GM03348 (cell line): ENCODE data around the gene AIPL1.

ENCODE experiments used
- DNase-seq: peaks from one replicate; pipeline ENCODE4 v3.0.0; 2012; ENCODE audit warnings: low spot score

Gene AIPL1

DNA sequence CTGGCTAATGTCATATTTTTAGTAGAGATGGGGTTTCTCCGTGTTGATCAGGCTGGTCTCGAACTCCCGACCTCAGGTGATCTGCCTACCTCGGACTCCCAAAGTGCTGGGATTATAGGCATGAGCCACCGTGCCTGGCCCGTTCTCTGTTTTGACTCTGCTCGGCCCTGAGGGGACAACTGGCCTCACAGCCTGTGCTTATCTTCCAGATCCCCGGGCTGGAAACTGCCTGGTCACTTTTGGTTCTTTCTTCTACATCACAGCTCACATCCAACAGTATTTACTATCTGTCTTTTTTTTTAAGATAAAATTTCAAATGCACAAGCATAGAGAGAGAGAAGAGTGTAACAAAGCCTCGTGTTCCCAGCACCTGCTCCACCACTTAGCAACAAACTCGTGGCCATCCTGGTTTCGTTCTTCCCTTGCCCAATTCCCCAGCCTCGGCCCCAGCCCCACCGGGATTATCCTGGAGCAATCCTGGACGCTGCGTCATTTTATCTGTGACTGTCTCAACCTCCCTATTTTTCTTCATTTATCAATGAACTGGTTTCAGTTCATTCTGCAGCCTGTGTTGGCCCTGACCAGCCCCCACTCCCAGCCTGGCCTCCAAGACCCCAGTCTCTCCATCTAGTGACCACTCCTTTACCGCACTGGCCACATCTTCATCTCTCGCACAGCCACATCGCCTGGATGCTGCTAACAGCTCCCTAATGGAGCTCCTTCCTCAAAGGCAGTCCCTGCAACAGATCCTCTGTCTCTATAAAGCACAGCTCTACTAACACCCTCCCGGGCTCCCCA lies 30.5 kb upstream of the AIPL1 start:
- no peak for DNase-seq

DNA sequence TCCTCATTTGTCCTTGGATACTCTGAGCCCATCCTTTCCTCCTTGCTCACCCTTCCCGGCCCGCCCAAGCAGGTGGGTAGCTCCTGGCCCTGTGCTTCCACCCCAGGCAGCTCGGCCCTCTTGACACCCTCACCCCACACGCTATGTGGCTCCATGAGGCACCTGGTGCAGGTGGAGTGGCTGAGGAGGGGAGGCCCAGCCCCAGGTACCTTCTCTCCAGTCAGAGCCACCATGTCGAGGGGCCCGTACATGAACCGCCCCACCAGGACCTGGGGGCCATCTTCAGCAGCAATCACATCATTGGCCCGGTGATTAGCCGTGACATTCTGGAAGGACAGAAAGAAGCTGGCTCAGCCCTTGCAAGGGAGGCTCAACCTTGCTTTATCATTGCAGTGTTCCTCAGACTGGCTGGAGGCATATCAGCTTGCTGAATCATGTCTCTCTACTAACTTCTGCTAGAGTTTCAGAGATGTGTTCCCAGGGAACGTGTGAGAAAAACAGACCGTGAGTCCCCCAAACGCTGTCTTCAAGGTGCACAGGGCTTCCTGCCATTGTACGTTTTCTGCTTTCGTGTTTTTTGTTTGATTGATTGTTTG lies 29.6 kb upstream of the AIPL1 start:
- DNase-seq = no peak

DNA sequence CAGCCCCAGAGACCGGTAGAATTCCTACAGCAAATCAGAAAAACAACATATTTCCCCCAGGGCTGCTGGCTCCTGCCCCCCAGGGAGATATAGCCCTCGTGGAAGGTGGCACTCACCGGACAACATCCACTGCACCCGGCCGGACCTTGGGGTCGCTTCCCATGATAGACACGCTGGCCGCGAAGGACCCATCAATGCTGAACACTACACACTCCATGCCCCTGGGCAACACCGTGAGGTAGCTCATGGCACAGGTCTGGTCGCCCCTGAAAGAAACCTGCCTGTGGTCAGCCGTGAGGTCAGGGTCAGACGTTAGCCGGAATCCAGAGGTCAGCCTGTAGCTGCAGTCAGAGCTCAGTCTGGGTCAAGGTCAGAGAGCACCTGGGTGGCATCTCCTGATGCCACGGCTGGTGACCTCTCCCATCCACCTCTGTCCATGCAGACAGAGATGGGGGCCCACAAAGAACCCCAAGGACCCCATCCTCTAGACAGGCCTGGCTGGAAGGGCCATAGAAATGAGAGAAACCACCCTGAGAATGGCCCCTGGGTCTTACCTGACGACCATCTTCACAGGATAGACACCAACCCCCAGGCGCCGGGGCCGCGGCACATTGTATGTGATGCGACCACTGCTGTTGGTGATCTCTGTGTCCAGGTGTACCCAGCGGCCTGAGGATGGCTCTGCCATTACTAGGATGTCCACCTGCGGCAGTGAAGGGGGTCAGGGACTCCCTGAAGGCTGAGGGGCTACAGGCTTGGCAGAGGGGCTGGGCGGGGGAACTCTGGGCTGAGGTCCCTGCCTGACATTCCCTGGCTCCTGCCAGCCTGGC lies 28.9 kb upstream of the AIPL1 start:
- DNase-seq = no peak

DNA sequence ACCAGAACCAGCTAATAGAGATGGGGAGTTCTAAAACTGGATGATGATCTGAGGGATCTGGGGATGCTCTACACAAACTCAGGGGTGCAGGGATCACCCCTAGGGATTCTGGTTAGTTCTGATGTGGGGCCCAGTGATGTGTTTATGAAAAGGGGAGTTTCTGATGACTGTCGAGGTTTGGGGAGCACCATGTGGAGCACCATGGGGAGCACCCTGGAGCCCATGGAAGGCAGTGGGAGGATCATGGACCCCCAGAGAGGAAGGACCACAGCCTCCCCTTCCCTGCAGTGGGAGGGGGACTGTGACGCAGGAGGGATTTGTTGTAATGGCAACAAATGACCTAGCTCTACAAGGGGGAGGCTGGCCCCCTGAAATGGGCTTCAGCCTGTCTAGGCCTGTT lies 27.8 kb upstream of the AIPL1 start:
- no peak for DNase-seq

DNA sequence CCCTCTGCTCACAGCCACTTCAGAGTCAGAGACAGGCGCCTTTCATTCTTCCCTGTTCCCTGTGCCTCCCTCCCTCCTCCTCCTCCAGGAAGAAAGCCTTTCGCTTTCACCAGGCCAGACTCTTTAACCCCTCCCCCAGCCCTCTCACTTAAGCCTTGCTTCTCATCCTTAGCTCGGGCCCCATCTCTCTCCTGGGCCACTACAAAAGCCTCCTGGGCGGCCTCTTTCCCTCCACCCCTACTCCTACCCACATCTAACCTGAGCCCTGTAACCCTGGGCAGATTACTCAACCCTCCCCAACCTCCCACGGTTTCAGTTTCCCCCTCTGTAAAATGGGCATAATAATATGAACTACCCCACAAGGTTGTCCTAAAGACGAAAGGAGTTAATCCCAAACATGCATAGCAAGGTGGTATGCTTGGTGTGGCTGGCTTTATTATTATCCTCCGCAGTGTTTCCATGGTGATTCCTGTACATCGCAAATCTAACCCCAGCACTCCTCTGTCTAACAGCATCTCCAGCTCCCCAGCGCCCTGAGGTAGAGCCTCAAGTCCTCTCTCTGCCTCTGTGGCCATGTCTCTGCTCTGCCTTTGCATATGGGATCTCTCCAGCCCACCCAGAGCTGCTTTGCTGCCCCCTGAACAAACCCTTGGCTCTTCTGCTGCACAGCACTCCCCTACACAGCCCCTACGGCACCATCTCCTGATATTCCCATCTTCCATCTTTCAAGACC lies 27.0 kb upstream of the AIPL1 start:
- DNase-seq = no peak

DNA sequence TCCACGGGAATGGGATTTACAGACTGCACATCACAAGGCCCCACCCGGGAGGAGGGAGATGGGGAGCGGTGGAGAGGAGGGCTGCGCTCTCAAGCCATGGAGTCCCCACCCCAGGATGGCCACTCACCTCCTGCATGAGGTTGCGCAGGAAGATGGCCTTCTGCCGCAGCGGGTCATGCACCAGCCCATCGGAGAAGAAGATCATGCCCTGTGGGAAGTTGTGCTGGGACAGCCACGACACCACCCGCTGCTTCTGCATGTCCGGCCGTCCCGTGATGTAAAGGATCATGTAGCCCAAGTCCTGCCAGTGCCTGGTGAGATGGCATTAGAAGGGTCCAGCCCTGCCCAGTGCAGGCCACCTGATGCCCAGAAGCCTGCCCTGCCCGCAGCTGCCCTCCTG lies 26.3 kb upstream of the AIPL1 start:
- DNase-seq = no peak

DNA sequence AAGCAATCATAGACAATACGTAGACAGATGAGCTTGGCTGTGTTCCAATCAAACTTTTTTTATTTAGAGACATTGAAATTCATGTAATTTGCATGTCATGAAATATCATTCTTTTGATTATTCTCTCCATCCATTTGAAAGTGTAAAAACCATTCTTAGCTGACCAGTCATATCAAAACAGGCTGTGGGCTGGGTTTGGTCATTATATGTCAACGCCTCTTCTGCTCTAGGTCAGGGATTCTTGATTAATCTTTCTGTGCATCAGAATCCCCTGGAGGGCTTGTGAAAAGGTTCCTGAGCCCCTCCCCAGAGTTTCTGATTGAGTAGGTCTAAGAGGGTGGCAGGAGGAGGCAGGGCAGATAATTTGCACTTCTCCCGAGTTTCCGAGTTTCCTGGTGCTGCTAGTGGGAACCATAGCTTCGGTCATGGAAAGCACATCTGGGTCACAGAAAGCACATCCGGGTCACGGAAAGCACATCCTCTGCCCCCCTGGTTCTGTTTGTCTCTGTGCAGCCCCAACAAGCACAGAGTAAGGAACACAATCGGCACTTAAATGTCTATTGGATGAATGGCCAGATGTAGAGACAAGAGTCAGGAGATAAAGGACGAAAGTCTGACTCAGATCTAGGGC lies 25.7 kb upstream of the AIPL1 start:
- DNase-seq = no peak

DNA sequence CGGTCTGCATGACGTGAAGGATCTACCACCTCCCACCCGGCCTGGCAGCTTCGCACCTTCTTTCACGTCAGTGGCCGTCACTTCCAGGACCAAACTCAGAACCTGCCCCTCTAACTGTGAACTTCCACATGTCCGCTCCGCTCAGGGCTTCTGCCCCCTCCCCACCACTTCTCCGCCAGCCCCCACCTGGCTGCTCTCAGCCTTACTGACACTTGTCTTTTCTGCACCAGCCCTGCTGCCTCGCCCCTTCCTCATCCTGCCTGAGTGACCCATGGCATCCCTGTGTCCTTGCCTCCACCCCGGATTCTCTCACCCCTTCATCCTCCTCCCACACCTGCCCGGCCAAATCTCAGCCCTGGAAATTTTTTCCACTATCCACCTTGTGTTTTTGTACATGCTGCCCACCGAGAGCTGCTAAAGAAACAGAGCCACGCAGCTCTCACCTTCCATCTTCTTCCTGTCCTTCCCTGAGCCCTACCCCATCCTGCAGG lies 23.6 kb upstream of the AIPL1 start:
- no peak for DNase-seq

DNA sequence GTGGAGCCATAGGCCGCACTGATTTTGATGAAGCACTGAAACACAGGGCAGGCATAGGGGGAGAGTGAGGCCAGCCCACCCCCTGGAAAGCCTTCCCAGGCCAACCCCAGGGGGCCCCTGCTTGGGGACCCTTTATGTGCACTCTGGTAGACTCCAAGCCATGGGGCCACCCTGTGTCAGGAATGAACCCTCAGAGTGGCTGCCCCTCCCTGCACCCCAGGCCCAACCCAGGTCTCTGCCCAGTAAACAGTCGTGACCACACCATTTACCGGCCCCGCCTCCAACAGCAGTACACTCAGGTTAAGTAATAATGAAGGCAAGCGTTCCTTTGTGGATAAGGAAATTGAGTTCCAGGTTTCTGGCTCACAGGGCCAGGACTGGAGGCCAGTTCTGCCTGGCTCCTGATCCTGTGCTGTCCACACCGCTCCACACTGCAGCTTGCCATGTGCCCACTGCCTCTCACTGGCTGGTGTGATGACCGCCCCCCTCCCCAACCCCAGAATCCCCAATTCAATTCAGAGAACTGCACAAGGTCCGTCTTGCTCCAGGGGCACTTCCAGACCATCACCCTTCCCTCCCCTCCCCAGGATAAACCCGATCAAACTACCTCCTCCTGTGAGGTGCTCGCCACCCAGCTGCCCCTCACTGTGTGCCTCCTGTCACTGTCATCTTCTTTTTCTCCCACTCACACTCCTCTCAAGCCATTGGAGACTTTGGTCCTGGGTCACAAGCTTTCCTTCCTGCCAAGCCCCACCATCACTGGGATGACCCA lies 23.0 kb upstream of the AIPL1 start:
- no peak for DNase-seq

DNA sequence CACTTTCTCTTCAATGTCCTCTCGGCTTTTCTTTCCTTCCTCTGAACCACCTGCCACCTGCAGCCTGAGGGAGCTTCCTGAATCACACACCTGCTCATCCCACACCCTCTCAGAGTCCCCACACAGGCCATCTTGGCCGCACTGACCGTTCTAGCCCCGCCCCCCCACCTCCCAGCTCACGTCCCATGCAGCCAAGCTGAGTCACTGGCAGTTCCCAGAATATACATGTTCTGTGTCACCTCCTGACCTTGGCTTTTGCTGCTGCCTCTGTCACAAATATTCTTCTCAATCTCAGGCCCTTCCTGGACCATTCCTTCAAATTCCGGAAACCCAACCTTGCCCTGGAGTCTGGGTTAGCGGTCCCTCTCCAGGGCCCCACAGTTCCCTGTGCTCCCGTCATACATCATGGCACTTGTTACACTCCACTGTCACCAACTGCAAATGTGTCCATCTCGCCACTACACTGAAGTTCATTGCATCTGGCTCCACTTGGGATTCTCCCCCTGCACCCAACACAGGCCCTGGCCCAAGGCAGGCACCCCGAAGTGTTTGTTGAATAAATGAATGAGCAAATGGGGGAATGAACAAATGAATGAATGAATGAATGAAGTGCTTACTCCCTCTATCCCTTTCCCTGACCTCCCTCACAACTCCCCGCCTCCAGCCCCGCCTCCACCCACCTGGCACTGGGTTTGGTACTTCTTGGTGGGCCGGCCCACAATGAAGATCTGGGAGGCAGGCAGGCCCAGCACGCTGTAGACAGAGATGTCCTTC lies 22.2 kb upstream of the AIPL1 start:
- DNase-seq = peak; percentile 79

DNA sequence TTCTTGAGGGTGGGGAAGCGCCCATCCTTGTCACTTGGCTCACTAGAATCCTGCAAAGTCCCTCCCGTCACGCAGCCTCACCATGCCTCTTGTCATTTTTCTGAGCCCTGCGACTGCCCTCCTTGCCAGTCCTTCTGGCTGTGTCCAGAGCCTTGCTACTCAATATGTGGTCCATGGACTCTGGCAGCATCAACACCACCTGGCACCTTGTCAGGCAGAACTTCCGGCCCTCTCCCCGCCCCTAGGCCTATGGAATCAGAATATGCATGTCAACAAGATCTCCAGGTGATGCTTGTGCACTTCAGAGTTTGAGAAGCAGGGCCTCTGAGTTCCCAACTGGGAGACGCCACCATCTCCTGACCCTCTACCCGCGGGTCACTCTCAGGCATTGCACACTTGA lies 21.4 kb upstream of the AIPL1 start:
- DNase-seq = no peak

DNA sequence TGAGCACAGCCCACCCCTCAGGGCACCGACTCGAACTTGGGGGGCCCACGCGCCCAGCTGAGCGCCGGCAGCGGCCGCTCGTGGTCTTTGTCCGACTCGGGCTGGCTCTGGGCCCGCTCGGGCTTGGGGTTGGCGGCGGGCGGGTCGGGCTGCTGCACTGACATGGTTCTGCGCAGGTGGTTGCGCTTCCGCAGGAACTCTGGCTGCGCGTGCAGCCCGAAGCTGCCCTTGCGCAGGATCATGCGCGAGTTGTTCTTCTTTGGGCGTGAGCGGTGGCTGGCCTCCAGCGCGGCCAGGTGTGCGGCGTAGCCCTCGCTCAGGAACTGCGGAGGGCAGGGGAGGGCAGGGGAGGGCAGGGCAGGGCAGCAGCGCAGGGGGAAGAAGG lies 20.4 kb upstream of the AIPL1 start:
- DNase-seq = no peak

DNA sequence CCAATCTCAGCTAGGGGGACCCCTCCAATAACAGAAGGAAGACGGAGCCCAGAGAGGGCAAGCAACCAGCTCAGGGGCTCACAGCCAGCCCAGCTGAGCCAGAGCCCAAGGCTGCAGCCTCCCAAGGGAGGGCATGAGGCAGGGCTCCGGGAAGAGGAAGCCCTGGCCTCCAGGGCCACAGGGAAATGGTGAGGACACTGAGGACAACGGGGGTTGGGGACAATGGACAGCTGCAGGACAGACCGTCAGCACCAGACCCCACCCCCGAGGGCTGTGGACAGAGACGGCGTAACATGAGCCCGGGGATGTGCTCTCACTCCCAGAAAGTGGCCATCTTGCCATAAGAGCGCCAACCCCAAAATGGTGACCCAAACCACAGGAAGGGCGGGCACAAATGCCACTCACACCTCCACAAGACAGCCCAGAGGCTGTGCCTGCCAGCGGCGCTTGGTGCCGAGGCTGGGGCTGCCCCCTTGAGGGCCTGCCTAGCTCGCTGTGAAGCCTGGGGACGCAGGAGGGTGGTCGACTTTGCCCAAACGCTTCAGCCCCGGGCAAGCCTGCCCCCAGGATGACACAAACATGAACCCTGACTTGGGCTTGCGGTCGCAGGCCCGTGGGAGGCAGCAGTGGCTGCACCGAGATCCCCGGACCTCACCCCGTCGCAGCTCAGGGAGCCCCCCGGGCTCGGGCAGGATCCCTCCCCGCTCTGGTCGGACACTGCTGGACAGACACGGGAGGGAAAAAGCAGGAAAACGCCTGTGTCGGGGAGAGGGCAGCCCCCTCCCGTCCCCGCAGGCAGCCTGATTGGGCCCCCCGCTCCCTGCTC lies 19.8 kb upstream of the AIPL1 start:
- no peak for DNase-seq

DNA sequence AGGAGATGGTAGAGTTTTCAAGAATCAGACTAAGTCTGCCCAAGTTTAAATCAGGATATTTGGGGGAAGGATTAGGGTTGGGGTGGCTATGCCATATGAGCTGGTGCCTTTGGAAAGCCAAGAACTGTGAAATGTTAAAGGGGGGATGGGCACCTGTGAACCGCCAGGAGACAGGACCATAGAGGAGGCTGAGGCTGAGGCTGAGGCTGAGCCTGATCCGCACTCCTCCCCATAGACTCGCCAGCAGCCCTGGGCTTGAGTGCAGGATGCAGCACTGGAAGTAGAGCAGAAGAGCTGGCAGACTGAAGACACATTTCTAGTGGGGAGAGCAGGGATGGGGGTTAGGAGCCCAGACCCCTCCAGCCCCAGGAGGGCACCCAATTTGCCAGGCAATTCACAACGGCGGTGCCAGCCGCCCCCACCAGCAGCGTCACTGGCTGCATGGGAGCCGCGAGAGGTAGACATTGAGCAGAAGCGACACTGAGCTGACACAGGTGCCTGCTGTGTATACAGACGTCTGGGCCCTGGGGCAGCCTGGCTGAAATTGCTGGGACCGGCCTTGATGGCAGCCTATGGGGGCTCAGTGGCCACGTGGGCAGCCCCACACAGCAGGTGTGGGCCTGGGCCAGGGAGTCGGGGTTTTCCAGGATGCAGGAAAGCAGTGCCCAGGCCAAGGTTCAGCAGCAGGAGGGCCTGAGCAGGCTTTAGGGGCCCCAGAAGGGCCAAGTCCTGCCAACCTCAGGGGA lies 18.5 kb upstream of the AIPL1 start:
- no peak for DNase-seq

DNA sequence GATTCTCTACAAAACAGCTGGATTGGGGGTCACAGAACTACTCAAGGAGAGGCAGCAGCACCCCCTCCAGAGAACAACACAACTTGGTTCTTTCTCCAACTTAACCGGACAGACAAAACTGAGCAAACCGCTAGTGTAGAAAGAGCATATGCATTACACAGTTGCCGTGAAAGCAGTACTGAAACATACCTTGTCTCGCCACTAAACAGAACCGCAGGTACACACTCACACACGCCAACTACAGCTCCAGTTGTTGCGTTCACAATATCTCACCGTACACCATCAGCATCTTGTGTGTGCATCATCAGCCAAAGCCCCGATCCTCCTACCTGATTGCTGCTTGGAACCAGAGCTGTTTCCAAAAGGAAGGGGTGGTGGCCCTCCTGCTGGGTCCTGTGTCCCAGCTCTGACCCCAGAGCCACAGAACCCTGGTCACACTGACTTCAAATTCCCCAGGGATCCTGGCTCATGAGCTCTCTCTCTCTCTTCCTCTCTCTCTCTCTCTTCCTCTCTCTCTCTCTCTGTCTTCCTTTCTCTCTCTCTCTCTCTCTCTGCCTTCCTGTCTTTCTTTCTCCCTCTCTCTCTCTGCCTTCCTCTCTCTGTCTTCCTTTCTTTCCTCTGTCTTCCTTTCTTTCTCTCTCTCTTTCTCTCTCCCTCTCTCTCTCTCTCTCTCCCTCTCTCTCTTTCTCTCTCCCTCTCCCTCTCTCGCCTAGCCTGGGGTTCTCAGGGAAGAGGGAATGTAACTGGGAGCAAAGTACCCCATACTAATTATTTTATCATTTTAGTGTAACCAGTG lies 17.7 kb upstream of the AIPL1 start:
- DNase-seq = no peak

DNA sequence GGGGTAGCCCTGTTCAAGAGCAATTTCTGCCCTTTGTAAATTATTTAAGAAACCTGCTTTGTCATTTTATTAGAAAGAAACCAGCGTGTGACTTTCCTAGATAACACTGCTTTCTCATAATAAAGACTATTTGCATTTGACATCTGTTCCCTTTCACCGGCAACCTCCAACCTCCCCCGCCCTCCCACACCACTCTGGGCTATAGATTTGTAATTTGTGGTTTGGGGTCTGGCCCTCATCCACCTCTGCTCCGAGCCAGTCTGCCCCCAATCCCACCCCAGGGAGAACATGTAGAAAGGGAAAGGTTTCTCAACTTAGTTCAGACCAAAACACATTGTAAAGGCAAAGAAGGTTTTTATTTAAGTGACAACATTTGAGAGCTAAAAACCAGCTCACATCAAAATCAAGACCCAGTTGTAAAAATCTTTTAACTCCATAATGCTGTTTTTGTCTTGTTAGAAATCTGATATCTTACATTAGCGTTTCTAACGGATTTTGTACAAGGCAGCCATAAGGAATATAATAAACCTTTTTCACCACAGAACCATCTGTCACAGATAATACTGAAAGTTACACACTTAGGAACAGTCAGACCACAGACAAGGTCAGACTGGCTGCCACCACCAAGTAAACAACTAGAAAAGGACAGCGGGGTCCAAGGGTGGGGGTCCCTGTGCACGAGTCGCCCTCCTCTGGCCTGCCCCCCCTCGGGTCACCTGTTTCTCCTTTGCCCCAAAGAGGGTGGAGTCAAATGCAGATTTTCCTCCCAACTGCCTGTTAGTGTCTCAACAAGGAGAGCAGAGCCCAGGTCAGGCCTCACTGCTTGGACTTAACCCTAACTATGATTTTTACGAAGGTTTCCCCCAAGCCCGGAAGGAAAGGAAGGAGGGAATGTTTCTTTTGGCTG lies 16.3 kb upstream of the AIPL1 start:
- DNase-seq = no peak

DNA sequence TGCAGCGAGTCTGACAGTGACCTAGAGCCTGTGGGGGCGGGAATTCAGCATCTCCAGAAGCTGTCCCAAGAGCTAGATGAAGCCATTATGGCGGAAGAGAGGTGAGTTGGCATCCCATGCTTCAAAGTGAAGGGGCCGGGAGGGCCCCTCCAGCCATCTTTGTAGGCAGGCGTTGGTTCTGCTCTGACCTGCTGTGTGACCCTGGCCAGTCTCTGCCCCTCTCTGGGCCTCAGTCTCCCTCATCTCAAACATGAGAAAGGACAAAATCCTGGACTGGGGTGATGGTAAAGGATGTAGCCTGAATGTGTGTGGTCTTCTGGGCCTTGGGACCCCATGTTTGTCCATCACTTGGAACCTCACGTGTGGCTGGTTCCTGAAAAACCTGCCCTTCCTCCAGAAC lies 14.4 kb upstream of the AIPL1 start:
- no peak for DNase-seq
